ENCODE results near the gene ITM2C. TPM values are rescaled to one million over a fixed set of nuclear protein-coding genes. Genes with fewer than 3 reads are reported as not detected.
A peak's percentile ranks its signal among the peaks of the same experiment; 100 is the strongest.

Gene ITM2C
- total and polyA plus RNA-seq, 9 of the 15 experiments (the other 6 are each of a cell fraction or from before 2014, with no cell fraction given) = 0.49 to 58.8 (median 21.5) TPM

DNA sequence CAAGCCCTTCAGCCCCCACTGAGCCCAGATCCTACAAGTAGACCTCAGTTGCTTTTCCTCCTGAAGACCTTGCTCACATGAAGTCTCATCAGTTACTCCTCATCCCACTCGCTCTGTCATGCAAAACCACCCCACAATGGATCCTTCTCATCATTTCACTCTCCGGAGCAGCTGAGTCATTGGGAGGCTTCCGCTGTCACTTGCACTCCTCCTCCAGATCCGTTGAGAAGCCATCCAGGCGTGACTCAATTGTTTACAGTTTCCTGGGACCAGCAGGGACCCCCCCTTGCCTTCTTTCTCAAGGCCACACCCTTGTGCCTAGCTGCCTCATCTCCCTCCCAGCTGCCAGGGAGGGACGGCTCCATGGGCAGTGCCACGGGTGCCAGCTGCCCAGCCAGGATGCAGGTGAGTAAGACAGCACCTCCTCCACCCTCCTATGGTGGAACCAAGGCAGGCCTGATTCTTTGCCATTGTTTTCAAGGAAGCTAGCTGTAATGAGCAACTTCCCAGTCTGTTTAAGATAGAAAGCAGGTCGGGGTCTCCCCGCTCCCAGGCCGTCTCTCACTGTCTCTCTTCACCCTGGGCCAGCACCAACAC is 44.0 kb downstream of the ITM2C start (continued):
- TF ChIP-seq, protein P1, sequence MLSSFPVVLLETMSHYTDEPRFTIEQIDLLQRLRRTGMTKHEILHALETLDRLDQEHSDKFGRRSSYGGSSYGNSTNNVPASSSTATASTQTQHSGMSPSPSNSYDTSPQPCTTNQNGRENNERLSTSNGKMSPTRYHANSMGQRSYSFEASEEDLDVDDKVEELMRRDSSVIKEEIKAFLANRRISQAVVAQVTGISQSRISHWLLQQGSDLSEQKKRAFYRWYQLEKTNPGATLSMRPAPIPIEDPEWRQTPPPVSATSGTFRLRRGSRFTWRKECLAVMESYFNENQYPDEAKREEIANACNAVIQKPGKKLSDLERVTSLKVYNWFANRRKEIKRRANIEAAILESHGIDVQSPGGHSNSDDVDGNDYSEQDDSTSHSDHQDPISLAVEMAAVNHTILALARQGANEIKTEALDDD (IDR thresholded peaks at IDR 0.05) = no peak
- TF ChIP-seq CTBP1 (IDR thresholded peaks at IDR 0.05; ENCODE audit: borderline replicate concordance) (peak; percentile 93; the same call in 1 of the 2 replicates), HSF4 (CRISPR knock-in tag; IDR thresholded peaks at IDR 0.05; ENCODE audit: borderline replicate concordance) (no peak), TGIF2 (CRISPR knock-in tag; IDR thresholded peaks at IDR 0.05) (no peak), MAFG (tag; conservative IDR thresholded peaks at IDR 0.05) (peak; percentile 83), RBBP5 (IDR thresholded peaks at IDR 0.05; ENCODE audit: borderline replicate concordance, insufficient read depth, low read length, poor library complexity, severe bottlenecking) (no peak), MTA3 (IDR thresholded peaks at IDR 0.05; ENCODE audit: borderline replicate concordance) (0 out of 2 replicates have a peak, but pooled peaks have one; percentile 61), NFIX (CRISPR knock-in tag; IDR thresholded peaks at IDR 0.05; ENCODE audit: low read depth) (no peak), ARHGAP35 (IDR thresholded peaks at IDR 0.05; ENCODE audit: partially characterized antibody) (no peak), HDAC1 (IDR thresholded peaks at IDR 0.05) (peak in 1 of 2 experiments; percentile 72; a peak in 2 of 4 replicates), GATAD2A (IDR thresholded peaks at IDR 0.05) (0 out of 2 replicates have a peak, but pooled peaks have one; percentile 62), MYNN (IDR thresholded peaks at IDR 0.05) (peak; percentile 71; the same call in 1 of the 2 replicates), MYNN (CRISPR knock-in tag; IDR thresholded peaks at IDR 0.05) (no peak), ZNF778 (CRISPR knock-in tag; IDR thresholded peaks at IDR 0.05) (no peak), SREBF2 (CRISPR knock-in tag; IDR thresholded peaks at IDR 0.05) (no peak)
- TF ChIP-seq, protein P2, sequence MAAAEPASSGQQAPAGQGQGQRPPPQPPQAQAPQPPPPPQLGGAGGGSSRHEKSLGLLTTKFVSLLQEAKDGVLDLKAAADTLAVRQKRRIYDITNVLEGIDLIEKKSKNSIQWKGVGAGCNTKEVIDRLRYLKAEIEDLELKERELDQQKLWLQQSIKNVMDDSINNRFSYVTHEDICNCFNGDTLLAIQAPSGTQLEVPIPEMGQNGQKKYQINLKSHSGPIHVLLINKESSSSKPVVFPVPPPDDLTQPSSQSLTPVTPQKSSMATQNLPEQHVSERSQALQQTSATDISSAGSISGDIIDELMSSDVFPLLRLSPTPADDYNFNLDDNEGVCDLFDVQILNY (CRISPR knock-in tag; IDR thresholded peaks at IDR 0.05) = no peak
- TF ChIP-seq, protein P3, sequence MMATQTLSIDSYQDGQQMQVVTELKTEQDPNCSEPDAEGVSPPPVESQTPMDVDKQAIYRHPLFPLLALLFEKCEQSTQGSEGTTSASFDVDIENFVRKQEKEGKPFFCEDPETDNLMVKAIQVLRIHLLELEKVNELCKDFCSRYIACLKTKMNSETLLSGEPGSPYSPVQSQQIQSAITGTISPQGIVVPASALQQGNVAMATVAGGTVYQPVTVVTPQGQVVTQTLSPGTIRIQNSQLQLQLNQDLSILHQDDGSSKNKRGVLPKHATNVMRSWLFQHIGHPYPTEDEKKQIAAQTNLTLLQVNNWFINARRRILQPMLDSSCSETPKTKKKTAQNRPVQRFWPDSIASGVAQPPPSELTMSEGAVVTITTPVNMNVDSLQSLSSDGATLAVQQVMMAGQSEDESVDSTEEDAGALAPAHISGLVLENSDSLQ (IDR thresholded peaks at IDR 0.05) = peak; percentile 84
- TF ChIP-seq, protein P4, sequence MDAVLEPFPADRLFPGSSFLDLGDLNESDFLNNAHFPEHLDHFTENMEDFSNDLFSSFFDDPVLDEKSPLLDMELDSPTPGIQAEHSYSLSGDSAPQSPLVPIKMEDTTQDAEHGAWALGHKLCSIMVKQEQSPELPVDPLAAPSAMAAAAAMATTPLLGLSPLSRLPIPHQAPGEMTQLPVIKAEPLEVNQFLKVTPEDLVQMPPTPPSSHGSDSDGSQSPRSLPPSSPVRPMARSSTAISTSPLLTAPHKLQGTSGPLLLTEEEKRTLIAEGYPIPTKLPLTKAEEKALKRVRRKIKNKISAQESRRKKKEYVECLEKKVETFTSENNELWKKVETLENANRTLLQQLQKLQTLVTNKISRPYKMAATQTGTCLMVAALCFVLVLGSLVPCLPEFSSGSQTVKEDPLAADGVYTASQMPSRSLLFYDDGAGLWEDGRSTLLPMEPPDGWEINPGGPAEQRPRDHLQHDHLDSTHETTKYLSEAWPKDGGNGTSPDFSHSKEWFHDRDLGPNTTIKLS (IDR thresholded peaks at IDR 0.05; ENCODE audit: borderline replicate concordance, low read depth) = no peak
- TF ChIP-seq, protein P5, sequence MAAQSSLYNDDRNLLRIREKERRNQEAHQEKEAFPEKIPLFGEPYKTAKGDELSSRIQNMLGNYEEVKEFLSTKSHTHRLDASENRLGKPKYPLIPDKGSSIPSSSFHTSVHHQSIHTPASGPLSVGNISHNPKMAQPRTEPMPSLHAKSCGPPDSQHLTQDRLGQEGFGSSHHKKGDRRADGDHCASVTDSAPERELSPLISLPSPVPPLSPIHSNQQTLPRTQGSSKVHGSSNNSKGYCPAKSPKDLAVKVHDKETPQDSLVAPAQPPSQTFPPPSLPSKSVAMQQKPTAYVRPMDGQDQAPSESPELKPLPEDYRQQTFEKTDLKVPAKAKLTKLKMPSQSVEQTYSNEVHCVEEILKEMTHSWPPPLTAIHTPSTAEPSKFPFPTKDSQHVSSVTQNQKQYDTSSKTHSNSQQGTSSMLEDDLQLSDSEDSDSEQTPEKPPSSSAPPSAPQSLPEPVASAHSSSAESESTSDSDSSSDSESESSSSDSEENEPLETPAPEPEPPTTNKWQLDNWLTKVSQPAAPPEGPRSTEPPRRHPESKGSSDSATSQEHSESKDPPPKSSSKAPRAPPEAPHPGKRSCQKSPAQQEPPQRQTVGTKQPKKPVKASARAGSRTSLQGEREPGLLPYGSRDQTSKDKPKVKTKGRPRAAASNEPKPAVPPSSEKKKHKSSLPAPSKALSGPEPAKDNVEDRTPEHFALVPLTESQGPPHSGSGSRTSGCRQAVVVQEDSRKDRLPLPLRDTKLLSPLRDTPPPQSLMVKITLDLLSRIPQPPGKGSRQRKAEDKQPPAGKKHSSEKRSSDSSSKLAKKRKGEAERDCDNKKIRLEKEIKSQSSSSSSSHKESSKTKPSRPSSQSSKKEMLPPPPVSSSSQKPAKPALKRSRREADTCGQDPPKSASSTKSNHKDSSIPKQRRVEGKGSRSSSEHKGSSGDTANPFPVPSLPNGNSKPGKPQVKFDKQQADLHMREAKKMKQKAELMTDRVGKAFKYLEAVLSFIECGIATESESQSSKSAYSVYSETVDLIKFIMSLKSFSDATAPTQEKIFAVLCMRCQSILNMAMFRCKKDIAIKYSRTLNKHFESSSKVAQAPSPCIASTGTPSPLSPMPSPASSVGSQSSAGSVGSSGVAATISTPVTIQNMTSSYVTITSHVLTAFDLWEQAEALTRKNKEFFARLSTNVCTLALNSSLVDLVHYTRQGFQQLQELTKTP (IDR thresholded peaks at IDR 0.05; ENCODE audit: low read depth in 1 of 2, partially characterized antibody in 2 of 2) = no peak
